Activated effector memory CD4-positive, alpha-beta T cell treated with anti-CD3 and anti-CD28 coated beads, Interleukin-2, amount 50 U/mL, for 16 hours (primary cell): ENCODE measurements around the gene SAMD4A.

Experiments
- DNase-seq: peaks from one replicate; pipeline ENCODE4 v3.0.0-alpha.2; 2020

SAMD4A gene

GRCh38 chr14:54664961-54665360 is 98.0 kb downstream of the SAMD4A start:
- no peak for DNase-seq

GRCh38 chr14:54665946-54666345 is 99.0 kb downstream of the SAMD4A start:
- DNase-seq, result no peak

- no peak for DNase-seq
Observed at GRCh38 chr14:54667026-54667744, 100.3 kb downstream of the SAMD4A start.

GRCh38 chr14:54667764-54668163 is 100.8 kb downstream of the SAMD4A start:
- DNase-seq, result no peak

GRCh38 chr14:54669721-54670561 is 103.0 kb downstream of the SAMD4A start:
- DNase-seq, result no peak

GRCh38 chr14:54671537-54671936 is 104.6 kb downstream of the SAMD4A start:
- DNase-seq, result no peak

GRCh38 chr14:54672181-54672580 is 105.3 kb downstream of the SAMD4A start:
- DNase-seq, result no peak

- DNase-seq, result no peak
Observed at GRCh38 chr14:54672688-54673087, 105.8 kb downstream of the SAMD4A start.

- DNase-seq, result no peak
Observed at GRCh38 chr14:54673193-54674045, 106.5 kb downstream of the SAMD4A start.

- no peak for DNase-seq
Observed at GRCh38 chr14:54674046-54674741, 107.3 kb downstream of the SAMD4A start.

- DNase-seq, result no peak
Observed at GRCh38 chr14:54675236-54676128, 108.6 kb downstream of the SAMD4A start.

- DNase-seq, result no peak
Observed at GRCh38 chr14:54676812-54677708, 110.1 kb downstream of the SAMD4A start.

GRCh38 chr14:54680651-54681050 is 113.7 kb downstream of the SAMD4A start:
- no peak for DNase-seq

GRCh38 chr14:54681811-54682261 is 114.9 kb downstream of the SAMD4A start:
- no peak for DNase-seq

- no peak for DNase-seq
Observed at GRCh38 chr14:54682578-54682977, 115.7 kb downstream of the SAMD4A start.

GRCh38 chr14:54683882-54684794 is 117.2 kb downstream of the SAMD4A start:
- DNase-seq, result no peak

GRCh38 chr14:54685286-54685845 is 118.4 kb downstream of the SAMD4A start:
- no peak for DNase-seq

GRCh38 chr14:54686219-54686870 is 119.4 kb downstream of the SAMD4A start:
- no peak for DNase-seq
